Activated CD8-positive, alpha-beta memory T cell treated with anti-CD3 and anti-CD28 coated beads, Interleukin-2, amount 10 ng/mL, durations not matched to agents 7 days and 5 days (primary cell): ENCODE results near the gene PIK3C3. TPM values are rescaled to one million over a fixed set of nuclear protein-coding genes. Genes with fewer than 3 reads are reported as not detected.
A peak's percentile ranks its signal among the peaks of the same experiment; 100 is the strongest.
"Not testable (repeated sequence)": the region's sequence is repeated elsewhere in the genome, so short reads cannot be mapped to it uniquely, and the experiment has no call there.

Source experiments
- ATAC-seq: fragments of 150-1000 bp; cut with Tn5 transposase; one replicate; pipeline ENCODE4 v1.10.0; 2021; ENCODE audit warnings: moderate library complexity
- CTCF ChIA-PET: fragments of 350-600 bp; sonication (Branson Sonifier 250); formaldehyde crosslinking; loops from one replicate; lab custom pipeline; 2021; ENCODE audit warnings: antibody characterized with exemption; lab: Charles Lee
- DNase-seq: peaks from one replicate; pipeline ENCODE4 v3.0.0-alpha.2; 2020
- H3K27ac Mint-ChIP-seq: one replicate; pipeline ENCODE4 v1.8.0; 2021; ENCODE audit warnings: mild to moderate bottlenecking, mixed read lengths
- H3K27me3 Mint-ChIP-seq: one replicate; pipeline ENCODE4 v1.8.0; 2021; ENCODE audit warnings: mixed read lengths
- H3K36me3 Mint-ChIP-seq: one replicate; pipeline ENCODE4 v1.8.0; 2021; ENCODE audit warnings: mild to moderate bottlenecking, mixed read lengths
- H3K4me1 Mint-ChIP-seq: one replicate; pipeline ENCODE4 v1.8.0; 2021; ENCODE audit warnings: mixed read lengths
- H3K4me3 Mint-ChIP-seq: one replicate; pipeline ENCODE4 v1.8.0; 2021; ENCODE audit warnings: mild to moderate bottlenecking, moderate library complexity, mixed read lengths
- H3K9me3 Mint-ChIP-seq: one replicate; pipeline ENCODE4 v1.8.0; 2022; ENCODE audit warnings: low read depth, mixed read lengths
- total RNA-seq, 2 experiments: library from RNA; stranded (reverse); gene quantifications; one replicate each; pipeline ENCODE4 v1.2.3, GENCODE V29; 2021

Gene PIK3C3
- total RNA-seq, 2 experiments from 2014 or later: 49.0 to 57.0 TPM

GRCh38 chr18:42041793-42042192 lies 86.8 kb downstream of the PIK3C3 start:
- Mint-ChIP-seq H3K4me3 (no peak overlapping the region), H3K27ac (no peak overlapping the region), H3K27me3 (no peaks in the 10 kb centered on the region), H3K9me3 (no peaks in the 10 kb centered on the region), H3K36me3 (peaks cover 28% of the 10 kb centered on the region), H3K4me1 (peaks cover 7% of the 10 kb centered on the region)
- no peak for DNase-seq
- ATAC-seq: no peak
- CTCF ChIA-PET: interaction anchor here (0.8 kb wide), 1 partner anchor 14 kb away, joined by 3 read pairs; no protein-coding TSS in a partner anchor

GRCh38 chr18:42045346-42045745 lies 90.3 kb downstream of the PIK3C3 start:
- ATAC-seq: no peak
- no peak for DNase-seq
- no peak overlapping the region for H3K27ac Mint-ChIP-seq
- H3K27me3 Mint-ChIP-seq: no peaks in the 10 kb centered on the region
- H3K36me3 Mint-ChIP-seq: peaks cover 24% of the 10 kb centered on the region
- no peaks in the 10 kb centered on the region for H3K9me3 Mint-ChIP-seq
- CTCF ChIA-PET: interaction anchor here (1.3 kb wide), 1 partner anchor 17 kb away, joined by 8 read pairs; no protein-coding TSS in a partner anchor
- no peak overlapping the region for H3K4me3 Mint-ChIP-seq
- H3K4me1 Mint-ChIP-seq: peaks cover 11% of the 10 kb centered on the region

- CTCF ChIA-PET: interaction anchor here (2.1 kb wide), 1 partner anchor 20 kb away, joined by 7 read pairs; no protein-coding TSS in a partner anchor
- H3K4me3 Mint-ChIP-seq: no peak overlapping the region
- H3K27ac Mint-ChIP-seq: no peak overlapping the region
- no peak for DNase-seq
- peaks cover 22% of the 10 kb centered on the region for H3K36me3 Mint-ChIP-seq
- no peaks in the 10 kb centered on the region for H3K9me3 Mint-ChIP-seq
- H3K27me3 Mint-ChIP-seq: no peaks in the 10 kb centered on the region
- peaks cover 12% of the 10 kb centered on the region for H3K4me1 Mint-ChIP-seq
- no peak for ATAC-seq
Measured at GRCh38 chr18:42047721-42048120, 92.7 kb downstream of the PIK3C3 start.

GRCh38 chr18:42048158-42048557 lies 93.1 kb downstream of the PIK3C3 start:
- ATAC-seq (no peak), DNase-seq (no peak)
- peaks cover 21% of the 10 kb centered on the region for H3K36me3 Mint-ChIP-seq
- no peak overlapping the region for H3K4me3 Mint-ChIP-seq
- no peaks in the 10 kb centered on the region for H3K9me3 Mint-ChIP-seq
- no peaks in the 10 kb centered on the region for H3K27me3 Mint-ChIP-seq
- peaks cover 14% of the 10 kb centered on the region for H3K4me1 Mint-ChIP-seq
- CTCF ChIA-PET: interaction anchor here (2.1 kb wide), 1 partner anchor 20 kb away, joined by 7 read pairs; no protein-coding TSS in a partner anchor
- no peak overlapping the region for H3K27ac Mint-ChIP-seq

GRCh38 chr18:42049536-42049935 lies 94.5 kb downstream of the PIK3C3 start:
- not testable (repeated sequence) for H3K9me3 Mint-ChIP-seq, H3K27me3 Mint-ChIP-seq, H3K4me3 Mint-ChIP-seq, H3K27ac Mint-ChIP-seq, DNase-seq, ATAC-seq
- Mint-ChIP-seq H3K4me1 (peaks cover 16% of the 10 kb centered on the region), H3K36me3 (peaks cover 16% of the 10 kb centered on the region)
- CTCF ChIA-PET: interaction anchor here (1.0 to 3.1 kb wide), 3 partner anchors 21 to 65 kb away, joined by 3 to 14 read pairs (median 7); no protein-coding TSS in a partner anchor

- peaks cover 16% of the 10 kb centered on the region for H3K36me3 Mint-ChIP-seq
- CTCF ChIA-PET: interaction anchor here (0.8 to 3.3 kb wide), 8 partner anchors 8 to 245 kb away, joined by 3 to 14 read pairs (median 4); no protein-coding TSS in a partner anchor
Measured at GRCh38 chr18:42051411-42051810, 96.4 kb downstream of the PIK3C3 start.

GRCh38 chr18:42052122-42052708 lies 97.2 kb downstream of the PIK3C3 start:
- DNase-seq (no peak), ATAC-seq (no peak)
- Mint-ChIP-seq H3K36me3 (peaks cover 16% of the 10 kb centered on the region), H3K4me1 (peaks cover 15% of the 10 kb centered on the region), H3K27ac (no peak overlapping the region), H3K27me3 (no peaks in the 10 kb centered on the region), H3K4me3 (no peak overlapping the region), H3K9me3 (no peaks in the 10 kb centered on the region)
- CTCF ChIA-PET: interaction anchor here (0.8 to 3.3 kb wide), 10 partner anchors 8 to 244 kb away, joined by 3 to 14 read pairs (median 6); no protein-coding TSS in a partner anchor

More at GRCh38 chr18:42051411-42051810, 96.4 kb downstream of the PIK3C3 start:
- H3K9me3 Mint-ChIP-seq: no peaks in the 10 kb centered on the region
- no peak overlapping the region for H3K27ac Mint-ChIP-seq
- no peak for ATAC-seq
- H3K4me1 Mint-ChIP-seq: peaks cover 16% of the 10 kb centered on the region
- H3K4me3 Mint-ChIP-seq: no peak overlapping the region
- DNase-seq: no peak
- no peaks in the 10 kb centered on the region for H3K27me3 Mint-ChIP-seq

- no peaks in the 10 kb centered on the region for H3K27me3 Mint-ChIP-seq
- peaks cover 6% of the 10 kb centered on the region for H3K4me1 Mint-ChIP-seq
- no peak overlapping the region for H3K4me3 Mint-ChIP-seq
- no peak overlapping the region for H3K27ac Mint-ChIP-seq
- peak; percentile 69 for ATAC-seq
- peaks cover 20% of the 10 kb centered on the region for H3K36me3 Mint-ChIP-seq
- no peaks in the 10 kb centered on the region for H3K9me3 Mint-ChIP-seq
- CTCF ChIA-PET: interaction anchor here (0.8 to 3.3 kb wide), 23 partner anchors 9 to 1219 kb away, joined by 3 to 41 read pairs (median 4); partner anchors contain the start of gene PIK3C3
- peak; percentile 75 for DNase-seq
Measured at GRCh38 chr18:42053188-42053781, 98.3 kb downstream of the PIK3C3 start.

- no peak for DNase-seq
- no peaks in the 10 kb centered on the region for H3K9me3 Mint-ChIP-seq
- H3K4me3 Mint-ChIP-seq: no peak overlapping the region
- no peak for ATAC-seq
- peaks cover 34% of the 10 kb centered on the region for H3K36me3 Mint-ChIP-seq
- H3K27ac Mint-ChIP-seq: no peak overlapping the region
- no peaks in the 10 kb centered on the region for H3K27me3 Mint-ChIP-seq
- CTCF ChIA-PET: interaction anchor here (1.2 to 2.0 kb wide), 3 partner anchors 11 to 50 kb away, joined by 3 to 7 read pairs (median 4); no protein-coding TSS in a partner anchor
- H3K4me1 Mint-ChIP-seq: peaks cover 7% of the 10 kb centered on the region
Measured at GRCh38 chr18:42064109-42064508, 109.1 kb downstream of the PIK3C3 start.

GRCh38 chr18:42067518-42067917 lies 112.5 kb downstream of the PIK3C3 start:
- peaks cover 52% of the 10 kb centered on the region for H3K36me3 Mint-ChIP-seq

GRCh38 chr18:42068030-42068429 lies 113.0 kb downstream of the PIK3C3 start:
- Mint-ChIP-seq H3K27ac (no peak overlapping the region), H3K36me3 (peaks cover 51% of the 10 kb centered on the region), H3K4me1 (peaks cover 11% of the 10 kb centered on the region), H3K27me3 (no peaks in the 10 kb centered on the region), H3K9me3 (no peaks in the 10 kb centered on the region), H3K4me3 (no peak overlapping the region)
- CTCF ChIA-PET: interaction anchor here (0.9 to 3.7 kb wide), 3 partner anchors 15 to 46 kb away, joined by 5 to 14 read pairs (median 5); no protein-coding TSS in a partner anchor
- DNase-seq (no peak), ATAC-seq (no peak)

More at GRCh38 chr18:42067518-42067917, 112.5 kb downstream of the PIK3C3 start:
- Mint-ChIP-seq H3K27ac (peak overlapping the region; percentile 7), H3K27me3 (no peaks in the 10 kb centered on the region), H3K9me3 (no peaks in the 10 kb centered on the region), H3K4me3 (no peak overlapping the region), H3K4me1 (peaks cover 11% of the 10 kb centered on the region)
- CTCF ChIA-PET: interaction anchor here (0.9 to 3.7 kb wide), 3 partner anchors 14 to 47 kb away, joined by 5 to 14 read pairs (median 5); no protein-coding TSS in a partner anchor
- DNase-seq (no peak), ATAC-seq (peak; percentile 23)

- ATAC-seq (no peak), DNase-seq (no peak)
- no peak overlapping the region for H3K27ac Mint-ChIP-seq
- CTCF ChIA-PET: interaction anchor here (1.5 to 3.7 kb wide), 2 partner anchors 16 to 18 kb away, joined by 5 to 14 read pairs; no protein-coding TSS in a partner anchor
- peaks cover 11% of the 10 kb centered on the region for H3K4me1 Mint-ChIP-seq
- no peaks in the 10 kb centered on the region for H3K27me3 Mint-ChIP-seq
- no peaks in the 10 kb centered on the region for H3K9me3 Mint-ChIP-seq
- H3K4me3 Mint-ChIP-seq: no peak overlapping the region
- H3K36me3 Mint-ChIP-seq: peaks cover 57% of the 10 kb centered on the region
Measured at GRCh38 chr18:42069036-42069435, 114.0 kb downstream of the PIK3C3 start.

GRCh38 chr18:42072407-42072806 lies 117.4 kb downstream of the PIK3C3 start:
- Mint-ChIP-seq H3K27me3 (no peaks in the 10 kb centered on the region), H3K9me3 (no peaks in the 10 kb centered on the region), H3K4me1 (peaks cover 7% of the 10 kb centered on the region), H3K27ac (no peak overlapping the region), H3K36me3 (peaks cover 61% of the 10 kb centered on the region), H3K4me3 (no peak overlapping the region)
- ATAC-seq (no peak), DNase-seq (no peak)
- CTCF ChIA-PET: no interaction called here
